Right ventricle myocardium superior (tissue), 1 donor: Measurements from ENCODE around the gene THYN1. TPM values are rescaled to one million over a fixed set of nuclear protein-coding genes. Genes with fewer than 3 reads are reported as not detected.

Experiments used
- ATAC-seq: fragments of 200-7000 bp; cut with Tn5 transposase; one replicate; pipeline ENCODE4 v1.9.1; 2020; ENCODE audit warnings: mild to moderate bottlenecking; ENCODE audit not compliant: poor library complexity
- DNase-seq: peaks from one replicate; pipeline ENCODE4 v3.0.0-alpha.2; 2020
- intact Hi-C: fragments of 100-400 bp; cut with DNase I; formaldehyde crosslinking; loops from one replicate; pipeline ENCODE4 v1.11.2; 2022
- total RNA-seq: library from RNA; stranded (reverse); fragmentation: NEBNext Ultra II Directional; extraction: Animal tissue kit (Norgen Biotek cat#: 25700); gene quantifications from one replicate; pipeline ENCODE4 v1.2.1, GENCODE V29; 2021
- donor health status: DM: no; HTN: yes; CAD: no; lungs with severe emphysema.

The THYN1 gene
- total RNA-seq, 1 donor from 2014 or later = 35.4 TPM

GRCh38 chr11:134231958-134232659 lies 21.0 kb downstream of the THYN1 start:
- intact Hi-C loops = no loop called here
- DNase-seq (no peak), ATAC-seq (no peak)

GRCh38 chr11:134230339-134230738 lies 22.8 kb downstream of the THYN1 start:
- intact Hi-C loops = no loop called here
- ATAC-seq = no peak
- DNase-seq = no peak

GRCh38 chr11:134229126-134229790 lies 23.9 kb downstream of the THYN1 start:
- intact Hi-C loops = no loop called here
- ATAC-seq (no peak), DNase-seq (no peak)

DNA sequence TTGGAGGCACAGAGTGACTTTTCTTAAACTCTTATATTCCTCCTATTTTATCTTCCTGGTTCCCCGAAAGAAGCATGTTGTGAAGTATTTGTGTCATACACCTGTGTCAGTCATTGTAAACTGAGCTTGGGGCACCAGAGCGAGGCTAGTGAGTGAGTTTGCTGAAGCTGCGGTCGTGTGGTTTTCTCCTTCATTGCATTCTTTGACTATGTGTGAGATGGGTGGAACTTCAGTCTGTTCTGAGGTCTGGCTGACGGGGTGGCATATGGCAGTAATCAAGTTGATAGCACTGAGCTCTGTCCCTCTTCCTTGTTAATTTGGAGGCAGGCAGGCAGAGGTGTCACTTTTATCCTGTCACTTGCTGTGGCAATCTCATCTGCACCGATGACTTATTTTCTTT lies 24.5 kb downstream of the THYN1 start:
- intact Hi-C loops = no loop called here
- DNase-seq = no peak
- ATAC-seq = no peak

- ATAC-seq = no peak
- intact Hi-C loops = no loop called here
- DNase-seq = no peak
Observed at GRCh38 chr11:134226806-134227325, 26.3 kb downstream of the THYN1 start.

- DNase-seq (peak; percentile 84), ATAC-seq (peak; percentile 45)
- intact Hi-C loops = no loop called here
Observed at GRCh38 chr11:134224710-134225664, 28.2 kb downstream of the THYN1 start.

GRCh38 chr11:134223836-134224709 lies 29.1 kb downstream of the THYN1 start, which contains the start of the genes NCAPD3 and VPS26B:
NCAPD3 (minus strand) TSS chr11:134223967; CDS start chr11:134223926, 41 bp downstream.
VPS26B (plus strand) TSS chr11:134224671; CDS start chr11:134225123, 452 bp downstream.
- DNase-seq = peak; percentile 99
- ATAC-seq = peak; percentile 94
- intact Hi-C loops = no loop called here

- DNase-seq (no peak), ATAC-seq (no peak)
- intact Hi-C loops = no loop called here
Observed at GRCh38 chr11:134223121-134223520, 30.0 kb downstream of the THYN1 start.

- intact Hi-C loops = no loop called here
- ATAC-seq (no peak), DNase-seq (no peak)
Observed at GRCh38 chr11:134216816-134217215, 36.3 kb downstream of the THYN1 start.

DNA sequence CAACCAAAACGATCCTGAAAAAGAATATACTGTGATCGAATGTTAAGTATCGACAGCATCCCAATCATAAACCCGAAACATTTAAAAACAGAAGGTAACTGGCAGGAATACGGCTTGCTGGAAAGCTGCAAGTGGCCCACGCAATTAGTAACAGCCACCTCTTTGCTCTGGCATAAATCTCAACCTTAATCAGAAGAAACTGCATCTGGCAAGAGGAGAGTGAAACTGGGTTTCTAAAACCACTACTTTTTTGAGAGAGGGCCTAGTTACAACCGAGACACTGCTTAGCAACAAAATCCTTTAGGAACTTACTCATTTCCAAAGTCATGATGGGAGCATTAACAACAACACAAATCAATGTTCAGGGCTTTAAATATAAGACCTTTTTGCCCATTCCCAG lies 37.3 kb downstream of the THYN1 start:
- intact Hi-C loops = no loop called here
- DNase-seq = no peak
- no peak for ATAC-seq

DNA sequence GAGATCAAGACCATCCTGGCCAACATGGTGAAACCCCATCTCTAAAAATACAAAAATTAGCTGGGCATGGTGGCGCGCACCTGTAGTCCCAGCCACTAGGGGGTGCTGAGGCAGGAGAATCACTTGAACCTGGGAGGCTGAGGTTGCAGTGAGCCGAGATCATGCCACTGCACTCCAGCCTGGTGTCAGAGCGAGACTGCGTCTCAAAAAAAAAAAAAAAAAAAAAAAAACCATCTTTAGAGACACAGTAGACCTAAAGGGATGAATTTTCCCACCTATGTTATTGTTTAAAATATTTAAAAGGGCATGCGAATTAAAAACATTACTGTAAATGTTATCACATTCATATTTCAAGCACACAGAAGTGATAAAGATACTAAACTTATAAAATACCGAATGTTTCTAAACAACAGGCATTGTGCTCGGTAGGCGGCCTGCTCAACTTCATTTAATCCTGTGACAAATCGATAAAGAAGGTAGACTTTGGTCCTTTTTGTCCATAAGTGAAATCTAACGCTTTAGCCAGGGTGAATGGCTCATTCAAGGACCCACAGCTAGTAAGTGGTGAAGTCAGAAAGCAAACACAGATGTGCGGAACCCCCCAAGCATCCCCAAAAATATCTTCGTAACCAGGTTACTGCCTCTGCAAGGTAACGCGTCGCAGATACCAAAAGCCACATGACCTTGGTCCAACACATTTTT lies 45.5 kb downstream of the THYN1 start:
- DNase-seq (peak; percentile 50), ATAC-seq (no peak)
- intact Hi-C loops = no loop called here

DNA sequence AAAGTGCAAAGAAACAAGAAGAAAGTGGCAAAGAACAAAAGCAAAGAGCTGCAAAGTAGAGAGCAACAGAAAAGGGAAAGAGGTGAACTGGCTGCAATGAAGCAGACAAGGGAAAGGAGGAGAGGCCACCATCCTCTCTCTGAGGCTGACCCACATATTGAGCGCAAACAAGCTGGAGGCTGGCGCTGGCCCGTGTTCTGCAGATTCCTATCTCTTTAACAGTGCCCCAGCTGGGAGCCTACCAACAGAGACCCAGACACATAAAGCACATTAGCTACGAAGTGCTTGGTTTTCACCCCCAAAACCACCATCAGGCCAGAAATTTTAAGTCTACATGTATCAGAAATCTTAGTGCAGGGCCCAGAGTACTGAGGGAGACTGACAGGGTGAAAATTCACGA lies 47.0 kb downstream of the THYN1 start:
- ATAC-seq (no peak), DNase-seq (no peak)
- intact Hi-C loops = no loop called here

DNA sequence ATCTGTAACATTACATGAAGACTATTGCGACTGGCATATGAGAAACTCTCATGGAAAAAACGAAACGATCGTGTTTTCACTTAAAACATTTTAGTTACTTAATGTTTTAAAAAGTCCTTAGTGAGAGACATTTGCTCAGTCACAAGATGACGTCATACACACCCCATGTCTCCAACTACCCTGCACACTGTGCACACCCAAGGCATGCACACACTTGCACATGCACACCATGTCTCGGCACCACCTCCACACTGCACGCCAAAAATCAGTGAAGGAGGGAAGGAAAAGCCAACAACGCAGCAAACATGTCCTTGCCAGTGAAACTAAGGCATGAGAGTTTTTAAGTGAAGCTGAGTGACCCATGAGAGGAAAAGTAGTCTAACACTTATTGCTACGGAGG lies 47.4 kb downstream of the THYN1 start:
- ATAC-seq = no peak
- intact Hi-C loops = no loop called here
- DNase-seq = no peak

DNA sequence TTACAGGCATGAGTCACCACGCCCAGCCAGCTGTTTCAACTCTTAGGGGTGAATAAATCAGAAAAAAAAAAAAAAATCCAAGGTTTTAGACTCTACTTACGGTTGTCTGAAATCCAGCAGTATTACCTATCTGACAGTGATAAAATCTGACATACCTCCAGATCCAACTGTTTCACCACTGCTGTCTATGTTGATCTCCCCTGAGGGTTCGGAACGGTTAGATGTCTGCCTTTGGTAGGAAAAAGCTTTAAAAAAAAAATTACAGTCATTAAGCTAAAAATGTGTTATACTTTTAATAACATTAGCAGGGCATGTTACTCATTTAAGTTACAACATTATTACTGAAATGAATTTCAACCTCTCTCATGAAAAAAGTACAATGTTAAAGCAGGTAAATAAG lies 50.5 kb downstream of the THYN1 start:
- DNase-seq = no peak
- intact Hi-C loops = no loop called here
- ATAC-seq = no peak

DNA sequence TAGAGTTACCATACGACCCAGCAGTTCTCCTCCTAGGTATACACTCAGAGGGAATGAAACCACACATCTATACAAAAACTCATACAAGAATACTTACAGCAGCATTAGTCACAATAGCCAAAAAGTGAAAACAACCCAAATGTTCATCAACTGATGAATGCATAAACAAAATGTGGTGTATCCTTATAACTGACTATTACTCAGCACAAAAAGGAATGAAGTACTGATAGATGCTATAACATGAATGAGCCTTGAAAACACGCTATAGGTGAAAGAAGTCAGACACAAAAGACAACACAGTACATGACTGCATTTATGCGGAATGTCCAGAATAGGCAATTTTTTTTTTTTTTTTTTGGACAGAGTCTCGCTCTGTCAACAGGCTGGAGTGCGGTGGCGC lies 52.5 kb downstream of the THYN1 start:
- intact Hi-C loops = no loop called here
- DNase-seq (no peak), ATAC-seq (no peak)

- ATAC-seq = no peak
- intact Hi-C loops = no loop called here
- DNase-seq = no peak
Observed at GRCh38 chr11:134199531-134199930, 53.6 kb downstream of the THYN1 start.
